CD4-positive, alpha-beta T cell (primary cell): ENCODE data around the gene PARD6B. TPM values are rescaled to one million over a fixed set of nuclear protein-coding genes. Genes with fewer than 3 reads are reported as not detected.

Experiments used
- ATAC-seq: fragments of 200-7000 bp; cut with Tn5 transposase; one replicate; pipeline ENCODE4 v1.10.0; 2022; ENCODE audit warnings: mild to moderate bottlenecking; ENCODE audit not compliant: poor library complexity
- CTCF ChIA-PET: fragments of 350-600 bp; sonication (Branson Sonifier 250); formaldehyde crosslinking; loops from one replicate; lab custom pipeline; 2021; ENCODE audit warnings: antibody characterized with exemption, inconsistent platforms; lab: Charles Lee
- POLR2A ChIA-PET: fragments of 350-600 bp; sonication (Branson Sonifier 250); formaldehyde crosslinking; loops from one replicate; lab custom pipeline; 2021; ENCODE audit warnings: antibody characterized with exemption, inconsistent platforms; lab: Charles Lee
- DNase-seq, 14 experiments: peaks; one replicate each; pipeline ENCODE4 v3.0.0-alpha.2; 2013 to 2020; ENCODE audit warnings: mixed read lengths in 2 of 14
- H3K27ac ChIP-seq, 2 donors: one replicate each; pipeline versions ENCODE4 v1.5.1 to v1.7.0; 2013; ENCODE audit warnings: low read length in 2 of 2, low read depth in 1 of 2, mild to moderate bottlenecking in 1 of 2
- H3K27me3 ChIP-seq, 2 experiments: 1 replicate in 1 of 2; 2 replicates in 1 of 2; pipeline versions ENCODE4 v1.6.1 to v1.7.0; 2013; ENCODE audit warnings: low read length in 2 of 2, control low read depth in 1 of 2, mild to moderate bottlenecking in 1 of 2, moderate library complexity in 1 of 2; ENCODE audit not compliant: insufficient read depth in 2 of 2, control insufficient read depth in 1 of 2
- H3K36me3 ChIP-seq: one replicate; pipeline ENCODE4 v1.6.1; 2013; ENCODE audit warnings: low read length, control low read depth; ENCODE audit not compliant: insufficient read depth
- H3K4me1 ChIP-seq: one replicate; pipeline ENCODE4 v1.6.1; 2013; ENCODE audit warnings: low read length, control low read depth; ENCODE audit not compliant: insufficient read depth
- H3K4me3 ChIP-seq: one replicate; pipeline ENCODE4 v1.5.1; 2013; ENCODE audit warnings: mild to moderate bottlenecking, low read length, moderate library complexity
- H3K9me3 ChIP-seq, 2 experiments: 1 replicate in 1 of 2; 2 replicates in 1 of 2; pipeline versions ENCODE4 v1.6.1 to v1.7.0; 2013; ENCODE audit warnings: low read length in 2 of 2, mild to moderate bottlenecking in 2 of 2, control low read depth in 1 of 2, moderate library complexity in 1 of 2; ENCODE audit not compliant: control insufficient read depth in 1 of 2, insufficient read depth in 1 of 2
- H3K27ac Mint-ChIP-seq: one replicate; pipeline ENCODE4 v1.8.0; 2020; ENCODE audit warnings: mixed read lengths
- H3K27me3 Mint-ChIP-seq: one replicate; pipeline ENCODE4 v1.8.0; 2021; ENCODE audit warnings: mixed read lengths
- H3K36me3 Mint-ChIP-seq: one replicate; pipeline ENCODE4 v1.8.0; 2021; ENCODE audit warnings: low read depth, mixed read lengths
- H3K4me1 Mint-ChIP-seq: one replicate; pipeline ENCODE4 v1.8.0; 2021; ENCODE audit warnings: low read depth, mixed read lengths
- H3K4me3 Mint-ChIP-seq: one replicate; pipeline ENCODE4 v1.8.0; 2020; ENCODE audit warnings: mild to moderate bottlenecking, mixed read lengths
- H3K9me3 Mint-ChIP-seq: one replicate; pipeline ENCODE4 v1.8.0; 2020; ENCODE audit warnings: mixed read lengths
- intact Hi-C, 2 experiments: fragments of 100-400 bp; cut with DNase I in 1 of 2; cut with micrococcal nuclease in 1 of 2; formaldehyde crosslinking; loops; one replicate each; pipeline versions ENCODE4 v1.15.1 to v1.9.0; 2023 to 2025; cut with DNase I, micrococcal nuclease
- total RNA-seq, 174 experiments: library from RNA in 2 of 174; stranded (reverse) in 2 of 174; gene quantifications; one replicate each; pipeline ENCODE4 v1.2.3 and lab custom pipeline; 2021 to 2026
- TF ChIP-seq, protein P1 (sequence below): fragments of 200-600 bp; IDR thresholded peaks from one replicate; pipeline ENCODE4 v1.8.0; 2022; ENCODE audit warnings: antibody characterized with exemption, mild to moderate bottlenecking

PARD6B gene
- total RNA-seq, 2 experiments from 2014 or later: 5.6 to 8.2 TPM

DNA sequence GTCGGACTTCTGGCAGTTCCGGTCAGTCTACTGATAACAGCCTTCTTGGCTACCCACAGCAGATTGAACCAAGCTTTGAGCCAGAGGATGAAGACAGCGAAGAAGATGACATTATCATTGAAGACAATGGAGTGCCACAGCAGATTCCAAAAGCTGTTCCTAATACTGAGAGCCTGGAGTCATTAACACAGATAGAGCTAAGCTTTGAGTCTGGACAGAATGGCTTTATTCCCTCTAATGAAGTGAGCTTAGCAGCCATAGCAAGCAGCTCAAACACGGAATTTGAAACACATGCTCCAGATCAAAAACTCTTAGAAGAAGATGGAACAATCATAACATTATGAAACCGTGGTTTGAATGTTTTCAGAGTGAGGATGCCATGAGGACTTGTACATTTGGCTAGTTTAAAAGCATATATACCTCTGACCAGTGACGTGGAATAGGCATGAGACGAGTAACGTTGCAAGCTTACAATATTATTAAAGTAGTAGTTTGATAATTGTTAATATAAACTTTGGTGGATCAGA, 18.8 kb downstream of the PARD6B start:
- Mint-ChIP-seq H3K27me3 (no peaks in the 10 kb centered on the region), H3K4me3 (no peak overlapping the region), H3K4me1 (peaks cover 13% of the 10 kb centered on the region), H3K27ac (no peak overlapping the region), H3K9me3 (no peaks in the 10 kb centered on the region), H3K36me3 (peaks cover 20% of the 10 kb centered on the region)
- no peak for ATAC-seq
- POLR2A ChIA-PET: no interaction called here
- intact Hi-C loops: loop anchor here in 1 of 2 experiments (10.0 kb wide), 1 partner anchor 565 kb away; no protein-coding TSS in a partner anchor
- peaks cover 8% of the 10 kb centered on the region for H3K36me3 ChIP-seq
- no peak overlapping the region for H3K4me3 ChIP-seq
- H3K4me1 ChIP-seq: no peaks in the 10 kb centered on the region
- H3K27me3 ChIP-seq: no peaks in the 10 kb centered on the region
- no peaks in the 10 kb centered on the region for H3K9me3 ChIP-seq
- no peak overlapping the region for H3K27ac ChIP-seq
- CTCF ChIA-PET: interaction anchor here (0.9 to 2.2 kb wide), 5 partner anchors 17 to 174 kb away, joined by 3 to 22 read pairs (median 6); partner anchors contain the start of genes BCAS4 and PARD6B
- no peak for DNase-seq
- TF ChIP-seq, protein P1, sequence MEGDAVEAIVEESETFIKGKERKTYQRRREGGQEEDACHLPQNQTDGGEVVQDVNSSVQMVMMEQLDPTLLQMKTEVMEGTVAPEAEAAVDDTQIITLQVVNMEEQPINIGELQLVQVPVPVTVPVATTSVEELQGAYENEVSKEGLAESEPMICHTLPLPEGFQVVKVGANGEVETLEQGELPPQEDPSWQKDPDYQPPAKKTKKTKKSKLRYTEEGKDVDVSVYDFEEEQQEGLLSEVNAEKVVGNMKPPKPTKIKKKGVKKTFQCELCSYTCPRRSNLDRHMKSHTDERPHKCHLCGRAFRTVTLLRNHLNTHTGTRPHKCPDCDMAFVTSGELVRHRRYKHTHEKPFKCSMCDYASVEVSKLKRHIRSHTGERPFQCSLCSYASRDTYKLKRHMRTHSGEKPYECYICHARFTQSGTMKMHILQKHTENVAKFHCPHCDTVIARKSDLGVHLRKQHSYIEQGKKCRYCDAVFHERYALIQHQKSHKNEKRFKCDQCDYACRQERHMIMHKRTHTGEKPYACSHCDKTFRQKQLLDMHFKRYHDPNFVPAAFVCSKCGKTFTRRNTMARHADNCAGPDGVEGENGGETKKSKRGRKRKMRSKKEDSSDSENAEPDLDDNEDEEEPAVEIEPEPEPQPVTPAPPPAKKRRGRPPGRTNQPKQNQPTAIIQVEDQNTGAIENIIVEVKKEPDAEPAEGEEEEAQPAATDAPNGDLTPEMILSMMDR: no peak

DNA sequence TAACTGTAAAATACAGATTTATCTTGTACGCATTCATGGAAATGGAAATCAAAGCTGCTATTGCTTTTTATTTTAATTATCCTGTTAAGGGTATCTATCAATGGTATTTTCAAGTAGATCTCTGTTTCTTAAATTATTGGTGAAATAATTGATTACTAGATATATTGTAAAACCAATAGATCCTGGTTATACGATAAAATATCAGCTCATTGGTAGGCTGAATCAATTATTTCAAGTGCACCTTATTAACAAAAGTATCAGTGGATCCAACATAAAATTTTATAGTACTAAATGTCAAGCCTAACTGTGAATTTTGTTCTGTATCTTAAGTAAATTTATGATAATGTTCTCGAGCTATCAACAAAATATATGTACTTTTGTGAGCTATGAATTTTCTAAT, 21.8 kb downstream of the PARD6B start:
- no peak overlapping the region for H3K27ac Mint-ChIP-seq
- no peaks in the 10 kb centered on the region for H3K27me3 ChIP-seq
- no peaks in the 10 kb centered on the region for H3K9me3 Mint-ChIP-seq
- H3K4me1 Mint-ChIP-seq: peaks cover 4% of the 10 kb centered on the region
- H3K4me1 ChIP-seq: no peaks in the 10 kb centered on the region
- POLR2A ChIA-PET: no interaction called here
- H3K27me3 Mint-ChIP-seq: no peaks in the 10 kb centered on the region
- TF ChIP-seq, protein P1: no peak
- DNase-seq: no peak
- intact Hi-C loops: loop anchor here in 1 of 2 experiments (10.0 kb wide), 1 partner anchor 568 kb away; no protein-coding TSS in a partner anchor
- peaks cover 13% of the 10 kb centered on the region for H3K36me3 Mint-ChIP-seq
- H3K36me3 ChIP-seq: peaks cover 8% of the 10 kb centered on the region
- no peak for ATAC-seq
- CTCF ChIA-PET: no interaction called here
- no peak overlapping the region for H3K27ac ChIP-seq
- H3K4me3 ChIP-seq: no peak overlapping the region
- H3K9me3 ChIP-seq: no peaks in the 10 kb centered on the region
- no peak overlapping the region for H3K4me3 Mint-ChIP-seq

DNA sequence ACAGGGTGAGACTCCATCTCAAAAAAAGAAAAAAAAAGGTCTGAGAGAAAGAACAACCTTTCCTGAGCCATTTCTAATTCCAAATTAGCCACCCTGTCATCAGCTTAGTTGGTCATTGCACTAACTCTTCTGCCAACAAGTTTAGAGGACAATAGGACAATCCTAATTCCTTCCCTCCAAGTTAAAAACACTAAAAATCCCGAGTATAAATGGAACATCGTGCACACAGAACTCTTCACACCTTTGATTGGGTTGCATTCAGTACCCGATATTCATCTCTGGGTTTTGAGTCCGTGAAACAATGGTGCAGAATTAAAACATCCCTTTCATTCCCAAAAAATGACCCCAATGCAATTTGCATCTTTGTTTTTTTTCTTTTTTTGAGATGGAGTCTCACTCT, 23.0 kb downstream of the PARD6B start:
- TF ChIP-seq, protein P1: no peak
- Mint-ChIP-seq H3K4me3 (no peak overlapping the region), H3K9me3 (no peaks in the 10 kb centered on the region), H3K27me3 (no peaks in the 10 kb centered on the region), H3K36me3 (peaks cover 13% of the 10 kb centered on the region), H3K27ac (no peak overlapping the region), H3K4me1 (no peaks in the 10 kb centered on the region)
- DNase-seq (no peak), ATAC-seq (no peak)
- ChIA-PET POLR2A (interaction anchor here (0.7 kb wide), 1 partner anchor 109 kb away, joined by 4 read pairs; no protein-coding TSS in a partner anchor), CTCF (no interaction called here)
- H3K9me3 ChIP-seq: no peaks in the 10 kb centered on the region
- H3K4me3 ChIP-seq: no peak overlapping the region
- peaks cover 8% of the 10 kb centered on the region for H3K36me3 ChIP-seq
- intact Hi-C loops: loop anchor here in 1 of 2 experiments (10.0 kb wide), 1 partner anchor 570 kb away; no protein-coding TSS in a partner anchor
- H3K27ac ChIP-seq: no peak overlapping the region
- H3K27me3 ChIP-seq: no peaks in the 10 kb centered on the region
- no peaks in the 10 kb centered on the region for H3K4me1 ChIP-seq
